Measurements from ENCODE around the gene NUAK2. TPM values are rescaled to one million over a fixed set of nuclear protein-coding genes. Genes with fewer than 3 reads are reported as not detected.

Gene NUAK2
- polyA plus RNA-seq, 1 donor from 2014 or later = 1.4 TPM

DNA sequence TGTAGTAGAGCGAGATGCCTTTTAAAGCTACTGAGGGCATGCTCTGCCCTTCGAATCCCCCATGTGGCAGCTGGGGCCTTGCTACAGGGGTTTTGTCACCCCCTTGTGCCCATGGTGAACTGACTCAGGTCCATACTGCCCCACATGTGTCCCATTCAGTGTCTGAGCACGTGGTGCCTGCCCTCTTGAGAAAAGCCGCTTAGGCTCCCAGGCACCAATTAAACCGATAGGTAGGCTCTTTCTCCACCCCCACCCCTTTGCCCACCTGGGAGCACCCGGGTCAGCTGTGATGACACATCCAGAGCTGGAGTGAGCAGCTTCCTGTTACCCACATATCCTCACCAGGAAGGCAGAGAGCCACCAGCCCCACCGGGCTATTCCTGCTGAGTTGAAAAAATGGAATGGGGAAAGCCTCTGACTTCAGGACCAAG is 63.3 kb downstream of the NUAK2 start:
- Histone ChIP-seq H3F3A (ENCODE audit: insufficient read depth, low read length, poor library complexity, severe bottlenecking) (no peaks in the 10 kb centered on the region), H3K79me2 (replicated peaks; ENCODE audit: insufficient read depth, low read length) (no peaks in the 10 kb centered on the region), H3K36me3 (ENCODE audit: insufficient read depth, low read length) (no peaks in the 10 kb centered on the region), H2AFZ (ENCODE audit: low read depth, low read length) (no peak overlapping the region), H3K27ac (ENCODE audit: low read length) (no peak overlapping the region), H3K4me3 (ENCODE audit: low read length) (no peak overlapping the region), H3K27me3 (ENCODE audit: insufficient read depth, low read depth, low read length) (no peaks in the 10 kb centered on the region), H4K20me1 (ENCODE audit: insufficient read depth) (no peaks in the 10 kb centered on the region), H3K9me2 (ENCODE audit: insufficient read depth, low read length) (no peaks in the 10 kb centered on the region), H3K4me2 (ENCODE audit: low read length) (no peak overlapping the region), H3K9ac (ENCODE audit: low read length) (no peak overlapping the region), H3K9me3 (ENCODE audit: low read length) (no peaks in the 10 kb centered on the region)
- TF ChIP-seq EP300 (conservative IDR thresholded peaks at IDR 0.05; ENCODE audit: poor library complexity, severe bottlenecking) = no peak
- no peak for TF ChIP-seq TAF1 (IDR thresholded peaks at IDR 0.05; ENCODE audit: low read depth)
- TF ChIP-seq CTCF (IDR thresholded peaks at IDR 0.05; ENCODE audit: poor library complexity, severe bottlenecking) = no peak
- no peak for TF ChIP-seq REST (IDR thresholded peaks at IDR 0.05; ENCODE audit: borderline replicate concordance)
- TF ChIP-seq SMC3 (conservative IDR thresholded peaks at IDR 0.05; ENCODE audit: poor library complexity) = no peak
- no peak for TF ChIP-seq EZH2 (IDR thresholded peaks at IDR 0.05; ENCODE audit: borderline replicate concordance, insufficient read depth, low read length, poor library complexity, severe bottlenecking)
- TF ChIP-seq RAD21 (conservative IDR thresholded peaks at IDR 0.05) = no peak
- TF ChIP-seq MXI1 (conservative IDR thresholded peaks at IDR 0.05; ENCODE audit: poor library complexity, severe bottlenecking) = no peak
- TF ChIP-seq POLR2AphosphoS5 (IDR thresholded peaks at IDR 0.05) = no peak

DNA sequence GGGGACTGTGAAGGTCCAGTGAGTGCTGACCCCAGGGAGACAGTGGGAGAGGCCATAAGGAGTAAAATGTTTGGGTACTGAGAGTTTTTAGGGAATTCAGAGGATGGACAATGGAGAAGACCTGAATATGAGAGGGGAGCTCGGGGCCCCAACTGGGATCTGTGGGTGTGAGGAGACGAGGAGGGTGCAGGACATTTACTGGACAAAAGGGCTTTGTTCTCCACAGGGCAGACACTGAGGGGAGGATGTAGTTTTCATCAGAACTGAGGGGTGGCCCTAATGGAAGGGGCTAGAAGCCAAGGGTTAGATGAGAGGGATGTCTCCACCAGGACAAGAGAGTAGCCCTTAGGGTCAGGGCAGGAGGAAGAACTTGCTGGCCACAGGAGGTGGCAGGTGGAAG is 63.8 kb downstream of the NUAK2 start:
- TF ChIP-seq EP300 (conservative IDR thresholded peaks at IDR 0.05; ENCODE audit: poor library complexity, severe bottlenecking) (no peak), RAD21 (conservative IDR thresholded peaks at IDR 0.05) (no peak), TAF1 (IDR thresholded peaks at IDR 0.05; ENCODE audit: low read depth) (no peak), SMC3 (conservative IDR thresholded peaks at IDR 0.05; ENCODE audit: poor library complexity) (no peak), MXI1 (conservative IDR thresholded peaks at IDR 0.05; ENCODE audit: poor library complexity, severe bottlenecking) (no peak), REST (IDR thresholded peaks at IDR 0.05; ENCODE audit: borderline replicate concordance) (no peak)
- no peak overlapping the region for H3K9ac ChIP-seq (ENCODE audit: low read length)

More for the DNA sequence above, 63.8 kb downstream of the NUAK2 start:
- Histone ChIP-seq H3K27ac (ENCODE audit: low read length) (no peak overlapping the region), H3K9me3 (ENCODE audit: low read length) (no peaks in the 10 kb centered on the region), H3K4me2 (ENCODE audit: low read length) (no peak overlapping the region), H3K36me3 (ENCODE audit: insufficient read depth, low read length) (no peaks in the 10 kb centered on the region), H3K27me3 (ENCODE audit: insufficient read depth, low read depth, low read length) (no peaks in the 10 kb centered on the region), H3K79me2 (replicated peaks; ENCODE audit: insufficient read depth, low read length) (no peaks in the 10 kb centered on the region), H4K20me1 (ENCODE audit: insufficient read depth) (no peaks in the 10 kb centered on the region), H3K4me3 (ENCODE audit: low read length) (no peak overlapping the region), H3K9me2 (ENCODE audit: insufficient read depth, low read length) (no peaks in the 10 kb centered on the region), H2AFZ (ENCODE audit: low read depth, low read length) (no peak overlapping the region), H3F3A (ENCODE audit: insufficient read depth, low read length, poor library complexity, severe bottlenecking) (no peaks in the 10 kb centered on the region)
